Body of pancreas (tissue), 4 donors: Measurements from ENCODE around the gene CXCL6. TPM values are rescaled to one million over a fixed set of nuclear protein-coding genes. Genes with fewer than 3 reads are reported as not detected.

Experiments used
- ATAC-seq: fragments of 150-250 bp; one replicate; pipeline ENCODE4 v1.9.1; 2016
- DNase-seq, 4 donors: peaks; one replicate each; pipeline ENCODE4 v3.0.0-alpha.2; 2019
- H3K27ac ChIP-seq, 4 donors: fragments of 200-600 bp; sonication (generic); 1 replicate in 3 of 4; 2 replicates in 1 of 4; pipeline versions ENCODE4 v1.5.1 to v1.6.1; 2016 to 2019; ENCODE audit warnings: mild to moderate bottlenecking in 1 of 4, mixed read lengths in 1 of 4, moderate library complexity in 1 of 4
- H3K27me3 ChIP-seq, 2 donors: fragments of 200-600 bp; sonication (generic); one replicate each; pipeline ENCODE4 v1.6.0; 2016; ENCODE audit warnings: mild to moderate bottlenecking in 1 of 2
- H3K36me3 ChIP-seq, 2 donors: fragments of 200-600 bp; sonication (generic); replicated peaks in 1 of 2; 2 replicates each; pipeline ENCODE4 v1.5.1; 2016; ENCODE audit warnings: low read depth in 2 of 2; ENCODE audit not compliant: insufficient read depth in 1 of 2
- H3K4me1 ChIP-seq: fragments of 200-600 bp; sonication (generic); one replicate; pipeline ENCODE4 v1.6.0; 2016
- H3K4me3 ChIP-seq, 2 donors: fragments of 200-600 bp; sonication (generic); 1 replicate in 1 of 2; 2 replicates in 1 of 2; pipeline ENCODE4 v1.5.1; 2016 to 2019
- H3K9me3 ChIP-seq, 3 donors: fragments of 200-600 bp; sonication (generic); 1 replicate in 2 of 3; 2 replicates in 1 of 3; pipeline ENCODE4 v1.5.1; 2016
- POLR2A ChIP-seq, 3 donors: fragments of 450-650 bp; IDR thresholded peaks; one replicate each; pipeline ENCODE4 v1.6.1; 2016; ENCODE audit warnings: antibody characterized with exemption in 3 of 3, mild to moderate bottlenecking in 2 of 3
- WGBS, 2 donors: methylation state at CpG; one replicate each; pipeline ENCODE4 v1.1.5; 2017; 5-methylcytosine and 5-hydroxymethylcytosine counted together
- intact Hi-C: fragments of 100-400 bp; cut with DNase I; formaldehyde crosslinking; loops from one replicate; pipeline ENCODE4 v1.15.1; 2023
- total RNA-seq, 2 donors: library from RNA; depleted of rRNA; stranded (reverse); fragments of >200 nt; gene quantifications; one replicate each; pipeline ENCODE4 v1.1.0, GENCODE V29; 2016
- TF ChIP-seq, protein P1 (sequence below), 7 experiments: fragments of 450-650 bp in 4 of 7; fragments of 200-600 bp in 3 of 7; sonication (generic) in 3 of 7; IDR thresholded peaks; one replicate each; pipeline ENCODE4 v1.5.1; 2016 to 2019; ENCODE audit warnings: antibody characterized with exemption in 7 of 7

CXCL6 gene
- total RNA-seq, 2 donors from 2014 or later: 2.3 to 10.1 TPM

- DNase-seq: no peak
- no peak for ATAC-seq
- H3K27ac ChIP-seq: no peak overlapping the region
- intact Hi-C loops: no loop called here
- H3K4me1 ChIP-seq: no peaks in the 10 kb centered on the region
- H3K27me3 ChIP-seq: no peaks in the 10 kb centered on the region
- H3K9me3 ChIP-seq: no peaks in the 10 kb centered on the region
- no peaks in the 10 kb centered on the region for H3K36me3 ChIP-seq
- 54 to 69% methylated on average over 3 of the region's 3 CpGs for WGBS, 2 donors
- TF ChIP-seq, protein P1, sequence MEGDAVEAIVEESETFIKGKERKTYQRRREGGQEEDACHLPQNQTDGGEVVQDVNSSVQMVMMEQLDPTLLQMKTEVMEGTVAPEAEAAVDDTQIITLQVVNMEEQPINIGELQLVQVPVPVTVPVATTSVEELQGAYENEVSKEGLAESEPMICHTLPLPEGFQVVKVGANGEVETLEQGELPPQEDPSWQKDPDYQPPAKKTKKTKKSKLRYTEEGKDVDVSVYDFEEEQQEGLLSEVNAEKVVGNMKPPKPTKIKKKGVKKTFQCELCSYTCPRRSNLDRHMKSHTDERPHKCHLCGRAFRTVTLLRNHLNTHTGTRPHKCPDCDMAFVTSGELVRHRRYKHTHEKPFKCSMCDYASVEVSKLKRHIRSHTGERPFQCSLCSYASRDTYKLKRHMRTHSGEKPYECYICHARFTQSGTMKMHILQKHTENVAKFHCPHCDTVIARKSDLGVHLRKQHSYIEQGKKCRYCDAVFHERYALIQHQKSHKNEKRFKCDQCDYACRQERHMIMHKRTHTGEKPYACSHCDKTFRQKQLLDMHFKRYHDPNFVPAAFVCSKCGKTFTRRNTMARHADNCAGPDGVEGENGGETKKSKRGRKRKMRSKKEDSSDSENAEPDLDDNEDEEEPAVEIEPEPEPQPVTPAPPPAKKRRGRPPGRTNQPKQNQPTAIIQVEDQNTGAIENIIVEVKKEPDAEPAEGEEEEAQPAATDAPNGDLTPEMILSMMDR (IDR thresholded peaks at IDR 0.05): no peak
- TF ChIP-seq POLR2A (IDR thresholded peaks at IDR 0.05): no peak
- no peak overlapping the region for H3K4me3 ChIP-seq
Measured at GRCh38 chr4:73803213-73803612, 33.3 kb upstream of the CXCL6 start.

- no peak for TF ChIP-seq POLR2A (IDR thresholded peaks at IDR 0.05)
- TF ChIP-seq, protein P1 (IDR thresholded peaks at IDR 0.05): no peak
- Histone ChIP-seq H3K9me3 (no peaks in the 10 kb centered on the region), H3K27me3 (no peaks in the 10 kb centered on the region), H3K27ac (no peak overlapping the region), H3K36me3 (no peaks in the 10 kb centered on the region), H3K4me1 (no peaks in the 10 kb centered on the region), H3K4me3 (no peak overlapping the region)
- 55 to 62% methylated on average over 3 of the region's 3 CpGs for WGBS, 2 donors
- no peak for DNase-seq
- no peak for ATAC-seq
- intact Hi-C loops: no loop called here
Measured at GRCh38 chr4:73810191-73810590, 26.3 kb upstream of the CXCL6 start.

GRCh38 chr4:73811841-73812240, 24.6 kb upstream of the CXCL6 start:
- no peak for TF ChIP-seq POLR2A (IDR thresholded peaks at IDR 0.05)
- TF ChIP-seq, protein P1 (IDR thresholded peaks at IDR 0.05): no peak
- no peaks in the 10 kb centered on the region for H3K27me3 ChIP-seq
- H3K27ac ChIP-seq: no peak overlapping the region
- no peak overlapping the region for H3K4me3 ChIP-seq
- ATAC-seq (no peak), DNase-seq (no peak)
- H3K9me3 ChIP-seq: no peaks in the 10 kb centered on the region
- no peaks in the 10 kb centered on the region for H3K36me3 ChIP-seq
- no peaks in the 10 kb centered on the region for H3K4me1 ChIP-seq
- WGBS, 2 donors: 55 to 75% methylated on average over 1 of the region's 1 CpG
- intact Hi-C loops: no loop called here

GRCh38 chr4:73814679-73815078, 21.8 kb upstream of the CXCL6 start:
- no peak for ATAC-seq
- no peak for TF ChIP-seq POLR2A (IDR thresholded peaks at IDR 0.05)
- TF ChIP-seq, protein P1 (IDR thresholded peaks at IDR 0.05): no peak
- WGBS, 2 donors: 81 to 92% methylated on average over 1 of the region's 1 CpG

DNA sequence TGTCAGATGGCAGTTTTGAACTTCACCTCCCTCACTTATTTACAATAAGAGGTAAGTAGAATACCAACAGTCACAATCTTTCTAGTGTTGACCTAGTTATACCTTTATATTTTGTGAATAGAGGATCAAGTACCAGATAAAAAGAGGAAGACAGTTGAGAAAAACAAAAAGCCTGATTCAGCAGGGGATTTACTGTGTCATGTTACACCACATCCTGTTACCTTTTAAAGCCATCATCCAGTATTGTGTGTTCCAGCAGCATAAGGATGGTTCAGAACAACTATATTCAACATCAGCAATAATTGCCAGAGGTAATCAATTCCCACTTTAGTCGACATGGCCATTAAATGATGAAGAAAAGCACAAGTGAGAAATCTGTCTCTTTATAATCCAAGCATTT, 21.3 kb upstream of the CXCL6 start:
- intact Hi-C loops: no loop called here
- Histone ChIP-seq H3K4me1 (no peaks in the 10 kb centered on the region), H3K36me3 (no peaks in the 10 kb centered on the region), H3K4me3 (no peak overlapping the region), H3K27ac (no peak overlapping the region), H3K27me3 (no peaks in the 10 kb centered on the region), H3K9me3 (no peaks in the 10 kb centered on the region)
- TF ChIP-seq, protein P1 (IDR thresholded peaks at IDR 0.05): no peak
- TF ChIP-seq POLR2A (IDR thresholded peaks at IDR 0.05): no peak
- DNase-seq (no peak), ATAC-seq (no peak)
- 44 to 48% methylated on average over 1 of the region's 1 CpG for WGBS, 2 donors

More at GRCh38 chr4:73814679-73815078, 21.8 kb upstream of the CXCL6 start:
- intact Hi-C loops: no loop called here
- Histone ChIP-seq H3K9me3 (no peaks in the 10 kb centered on the region), H3K4me1 (no peaks in the 10 kb centered on the region), H3K36me3 (no peaks in the 10 kb centered on the region), H3K4me3 (no peak overlapping the region), H3K27ac (no peak overlapping the region), H3K27me3 (no peaks in the 10 kb centered on the region)
- DNase-seq: no peak
